Memory B cell (primary cell): Measurements from ENCODE around the gene TGDS.
"Not testable (repeated sequence)": the region's sequence is repeated elsewhere in the genome, so short reads cannot be mapped to it uniquely, and the experiment has no call there.

Experiments
- ATAC-seq: fragments of 150-1000 bp; cut with Tn5 transposase; 2 replicates; pipeline ENCODE4 v1.10.0; 2021; ENCODE audit warnings: low read depth, mild to moderate bottlenecking, moderate library complexity
- DNase-seq, 2 donors: peaks; one replicate each; pipeline ENCODE4 v3.0.0; 2022; ENCODE audit warnings: low spot score in 2 of 2
- H3K27ac Mint-ChIP-seq: one replicate; pipeline ENCODE4 v1.8.0; 2022; ENCODE audit warnings: mild to moderate bottlenecking, moderate library complexity, mixed read lengths
- H3K27me3 Mint-ChIP-seq: one replicate; pipeline ENCODE4 v1.8.0; 2022; ENCODE audit warnings: mixed read lengths
- H3K36me3 Mint-ChIP-seq: one replicate; pipeline ENCODE4 v1.8.0; 2022; ENCODE audit warnings: mild to moderate bottlenecking, mixed read lengths
- H3K4me1 Mint-ChIP-seq: one replicate; pipeline ENCODE4 v1.8.0; 2022; ENCODE audit warnings: mixed read lengths
- H3K4me3 Mint-ChIP-seq: one replicate; pipeline ENCODE4 v1.8.0; 2022; ENCODE audit warnings: mild to moderate bottlenecking, moderate library complexity, mixed read lengths
- H3K9me3 Mint-ChIP-seq: one replicate; pipeline ENCODE4 v1.8.0; 2022; ENCODE audit warnings: mixed read lengths

TGDS gene

GRCh38 chr13:94526956-94527355, 69.0 kb downstream of the TGDS start:
- H3K27me3 Mint-ChIP-seq = peaks cover 15% of the 10 kb centered on the region
- not testable (repeated sequence) for ATAC-seq

GRCh38 chr13:94525781-94526180, 70.2 kb downstream of the TGDS start:
- H3K27me3 Mint-ChIP-seq = peaks cover 14% of the 10 kb centered on the region
- H3K9me3 Mint-ChIP-seq = peaks cover 2% of the 10 kb centered on the region
- no peak overlapping the region for H3K4me3 Mint-ChIP-seq
- peaks cover 6% of the 10 kb centered on the region for H3K36me3 Mint-ChIP-seq
- no peak for ATAC-seq
- no peak for DNase-seq
- no peaks in the 10 kb centered on the region for H3K4me1 Mint-ChIP-seq
- no peak overlapping the region for H3K27ac Mint-ChIP-seq

More at GRCh38 chr13:94526956-94527355, 69.0 kb downstream of the TGDS start:
- H3K4me1 Mint-ChIP-seq, H3K4me3 Mint-ChIP-seq, H3K9me3 Mint-ChIP-seq, DNase-seq, H3K36me3 Mint-ChIP-seq, H3K27ac Mint-ChIP-seq: not testable (repeated sequence)

- DNase-seq = no peak
- Mint-ChIP-seq H3K27me3 (peaks cover 9% of the 10 kb centered on the region), H3K4me3 (no peak overlapping the region), H3K27ac (no peak overlapping the region), H3K9me3 (peaks cover 2% of the 10 kb centered on the region), H3K36me3 (peaks cover 6% of the 10 kb centered on the region), H3K4me1 (no peaks in the 10 kb centered on the region)
- ATAC-seq = no peak
Observed at GRCh38 chr13:94524407-94524806, 71.5 kb downstream of the TGDS start.
